HepG2 (cell line): ENCODE data around the gene TMEM219. TPM values are rescaled to one million over a fixed set of nuclear protein-coding genes. Genes with fewer than 3 reads are reported as not detected.

Experiments used
- AHR ChIP-seq: IDR thresholded peaks from 2 replicates; pipeline ENCODE4 v1.6.1; 2018; ENCODE audit warnings: missing genetic modification reagents, missing compliant biosample characterization
- CBX1 ChIP-seq: IDR thresholded peaks from one replicate; pipeline ENCODE4 v1.6.1; 2016; ENCODE audit warnings: antibody characterized with exemption, low read depth
- CCAR2 ChIP-seq: fragments of 200-400 bp; formaldehyde crosslinking; optimal IDR thresholded peaks from 2 replicates; pipeline ENCODE3; 2018; ENCODE audit warnings: low read depth, mild to moderate bottlenecking, low read length, moderate library complexity
- CHD4 ChIP-seq: fragments of 200-600 bp; sonication (generic); IDR thresholded peaks from 2 replicates; pipeline ENCODE4 v1.7.0; 2017; ENCODE audit warnings: mild to moderate bottlenecking, low read length, borderline replicate concordance
- FOXJ3 ChIP-seq: sonication (generic); formaldehyde crosslinking; IDR thresholded peaks from 2 replicates; pipeline ENCODE4 v1.4.0; 2020; ENCODE audit warnings: missing genetic modification reagents, mild to moderate bottlenecking, borderline replicate concordance
- GLI4 ChIP-seq: sonication (generic); formaldehyde crosslinking; IDR thresholded peaks from 2 replicates; pipeline ENCODE4 v1.5.1; 2020; ENCODE audit warnings: missing genetic modification reagents, mild to moderate bottlenecking, moderate library complexity, borderline replicate concordance
- HCFC1 ChIP-seq: fragments of 150-350 bp; IDR thresholded peaks from 2 replicates; pipeline ENCODE4 v1.6.1; 2014; ENCODE audit warnings: low read depth, low read length
- HHEX ChIP-seq: IDR thresholded peaks from 2 replicates; pipeline ENCODE4 v1.6.1; 2016; ENCODE audit warnings: control low read depth
- HNRNPLL ChIP-seq: fragments of 200-400 bp; formaldehyde crosslinking; IDR thresholded peaks from 2 replicates; pipeline ENCODE4 v1.6.1; 2017; ENCODE audit warnings: mild to moderate bottlenecking, low read depth, low read length; ENCODE audit not compliant: poor library complexity, severe bottlenecking
- IKZF4 ChIP-seq: sonication (generic); formaldehyde crosslinking; IDR thresholded peaks from 2 replicates; pipeline ENCODE4 v1.5.1; 2020; ENCODE audit warnings: borderline replicate concordance, mild to moderate bottlenecking, low read depth, missing genetic modification reagents; ENCODE audit errors: not compliant biosample characterization
- KLF15 ChIP-seq: sonication (generic); formaldehyde crosslinking; IDR thresholded peaks from 2 replicates; pipeline ENCODE4 v1.8.1; 2023; ENCODE audit warnings: borderline replicate concordance, mild to moderate bottlenecking, inconsistent platforms, missing genetic modification reagents, mixed read lengths
- KMT2A ChIP-seq: sonication (generic); formaldehyde crosslinking; IDR thresholded peaks from 2 replicates; pipeline ENCODE4 v1.4.0; 2020; ENCODE audit warnings: missing genetic modification reagents
- MTERF4 ChIP-seq: sonication (generic); formaldehyde crosslinking; IDR thresholded peaks from 2 replicates; pipeline ENCODE4 v1.8.0; 2023; ENCODE audit warnings: mild to moderate bottlenecking, missing genetic modification reagents
- NCOA2 ChIP-seq: sonication (generic); formaldehyde crosslinking; IDR thresholded peaks from 2 replicates; pipeline ENCODE4 v1.8.0; 2022; ENCODE audit warnings: inconsistent platforms
- POGZ ChIP-seq: sonication (generic); formaldehyde crosslinking; IDR thresholded peaks from 2 replicates; pipeline ENCODE4 v1.4.0; 2020; ENCODE audit warnings: mild to moderate bottlenecking, missing genetic modification reagents
- SAFB2 ChIP-seq: sonication (generic); formaldehyde crosslinking; IDR thresholded peaks from 2 replicates; pipeline ENCODE4 v1.5.1; 2020; ENCODE audit warnings: missing genetic modification reagents, low read depth, mild to moderate bottlenecking, borderline replicate concordance
- SATB2 ChIP-seq: sonication (generic); formaldehyde crosslinking; IDR thresholded peaks from 2 replicates; pipeline ENCODE4 v1.5.0; 2020; ENCODE audit warnings: missing genetic modification reagents
- SIN3B ChIP-seq: fragments of 150-350 bp; IDR thresholded peaks from 2 replicates; pipeline ENCODE4 v1.6.1; 2014; ENCODE audit warnings: low read length
- TARDBP ChIP-seq: sonication (generic); formaldehyde crosslinking; IDR thresholded peaks from 2 replicates; pipeline ENCODE4 v1.8.0; 2022; ENCODE audit warnings: mild to moderate bottlenecking, missing genetic modification reagents
- YY1 ChIP-seq: IDR thresholded peaks from 2 replicates; pipeline ENCODE4 v1.6.1; 2011; ENCODE audit warnings: low read length, low read depth, moderate library complexity, mild to moderate bottlenecking; ENCODE audit not compliant: insufficient read depth, insufficient replicate concordance
- ZBTB44 ChIP-seq: sonication (generic); formaldehyde crosslinking; IDR thresholded peaks from 2 replicates; pipeline ENCODE4 v1.4.0; 2020; ENCODE audit warnings: missing genetic modification reagents
- ZFP36L2 ChIP-seq: sonication (generic); formaldehyde crosslinking; IDR thresholded peaks from 2 replicates; pipeline ENCODE4 v1.4.0; 2020; ENCODE audit warnings: missing genetic modification reagents
- ZNF232 ChIP-seq: sonication (generic); formaldehyde crosslinking; IDR thresholded peaks from 2 replicates; pipeline ENCODE4 v1.4.0; 2020; ENCODE audit warnings: missing genetic modification reagents, borderline replicate concordance
- ZNF253 ChIP-seq: sonication (generic); formaldehyde crosslinking; IDR thresholded peaks from 2 replicates; pipeline ENCODE4 v1.8.0; 2022; ENCODE audit warnings: mild to moderate bottlenecking, missing genetic modification reagents, borderline replicate concordance
- ZNF75D ChIP-seq: sonication (generic); formaldehyde crosslinking; IDR thresholded peaks from 2 replicates; pipeline ENCODE4 v1.8.1; 2023; ENCODE audit warnings: missing genetic modification reagents, mild to moderate bottlenecking, borderline replicate concordance
- polyA plus RNA-seq, 8 experiments: library from polyadenylated mRNA; depleted of rRNA in 3 of 8; stranded (reverse) in 7 of 8; unstranded in 1 of 8; fragments of >200 nt; fragmentation: Illumina TruSeq in 4 of 8; extraction: Trizol in 4 of 8; gene quantifications; 2 replicates each; pipeline versions ENCODE4 v1.2.1 to v1.2.3, GENCODE V29; 2011 to 2016; ENCODE audit warnings: low read depth in 4 of 8, missing spikeins in 1 of 8, mixed read lengths in 1 of 8; ENCODE audit not compliant: insufficient read depth in 1 of 8
- total RNA-seq, 5 experiments: library from RNA; depleted of rRNA; stranded (reverse); fragments of >200 nt; fragmentation: Illumina TruSeq; extraction: Trizol; gene quantifications; 2 replicates each; pipeline ENCODE4 v1.2.3, GENCODE V29; 2016; ENCODE audit warnings: low read depth in 1 of 5
- TF ChIP-seq, protein P1 (sequence below): sonication (generic); formaldehyde crosslinking; IDR thresholded peaks from 2 replicates; pipeline ENCODE4 v1.5.0; 2020; ENCODE audit warnings: missing genetic modification reagents, mild to moderate bottlenecking, borderline replicate concordance

Gene TMEM219
- total and polyA plus RNA-seq, 2 of the 13 experiments (the other 11 are each of a cell fraction or from before 2014, with no cell fraction given) = 105 to 115 TPM

DNA sequence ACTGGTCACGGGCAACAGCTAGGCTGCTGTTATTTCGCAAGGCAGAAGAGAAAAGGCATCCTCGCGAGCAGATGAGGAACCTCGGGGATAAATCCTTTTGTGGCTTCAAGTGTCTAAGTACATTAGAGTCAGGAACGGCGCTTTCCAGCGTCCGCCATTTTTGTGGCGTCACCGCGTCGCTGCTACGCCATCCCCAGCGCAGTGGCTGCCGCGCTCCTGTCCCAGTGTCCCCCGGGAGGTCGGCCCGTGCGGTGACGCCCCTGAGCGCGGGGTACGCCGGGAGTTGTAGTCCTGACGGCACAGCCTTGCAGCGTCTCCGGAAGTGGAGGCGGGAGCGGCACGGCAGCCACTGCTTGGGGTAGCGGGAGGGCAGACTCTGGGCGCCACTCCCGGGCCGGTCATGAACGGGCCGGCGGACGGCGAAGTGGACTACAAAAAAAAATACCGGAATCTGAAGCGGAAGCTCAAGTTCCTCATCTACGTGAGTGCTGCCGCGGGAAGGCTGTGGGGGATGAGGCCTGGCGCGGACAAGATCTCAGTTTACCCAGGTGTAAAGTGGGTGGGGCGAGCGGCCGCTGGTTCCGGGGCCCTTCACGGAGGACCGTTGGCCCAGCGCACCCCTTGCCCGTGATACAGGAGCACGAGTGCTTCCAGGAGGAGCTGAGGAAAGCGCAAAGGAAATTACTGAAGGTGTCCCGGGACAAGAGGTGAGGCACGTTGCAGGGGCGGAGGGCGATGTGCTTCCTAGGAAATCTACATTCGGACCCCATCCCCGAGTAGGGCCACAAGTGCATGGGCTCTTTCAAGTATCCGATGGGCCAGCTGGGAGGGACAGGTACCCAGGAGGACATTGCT is 34.3 kb downstream of the TMEM219 start, which contains the start of gene INO80E (continued):
- peak; percentile 80; the same call in 1 of the 2 replicates for TF ChIP-seq KLF15
- TF ChIP-seq SIN3B = peak; percentile 14; the same call in 1 of the 2 replicates
- no peak for TF ChIP-seq KMT2A (CRISPR knock-in tag)
- 0 out of 2 replicates have a peak, but pooled peaks have one; percentile 7 for TF ChIP-seq SATB2 (CRISPR knock-in tag)
- TF ChIP-seq POGZ (CRISPR knock-in tag) = peak; percentile 74
- peak; percentile 81 for TF ChIP-seq TARDBP (CRISPR knock-in tag)
- TF ChIP-seq ZFP36L2 (CRISPR knock-in tag) = 0 out of 2 replicates have a peak, but pooled peaks have one; percentile 7
- TF ChIP-seq YY1 = peak; percentile 98
- peak; percentile 24 for TF ChIP-seq CBX1
- TF ChIP-seq NCOA2 (CRISPR knock-in tag) = peak; percentile 39; the same call in 1 of the 2 replicates
- TF ChIP-seq CHD4 = peak; percentile 52; the same call in 1 of the 2 replicates
- 0 out of 2 replicates have a peak, but pooled peaks have one; percentile 7 for TF ChIP-seq AHR (CRISPR knock-in tag)
- TF ChIP-seq FOXJ3 (CRISPR knock-in tag) = peak; percentile 73; the same call in 1 of the 2 replicates
- no peak; the same call in 1 of the 2 replicates for TF ChIP-seq ZBTB44 (CRISPR knock-in tag)
- TF ChIP-seq GLI4 (CRISPR knock-in tag) = peak; percentile 55; the same call in 1 of the 2 replicates
- no peak for TF ChIP-seq ZNF253 (CRISPR knock-in tag)
- 0 out of 2 replicates have a peak, but pooled peaks have one; percentile 36 for TF ChIP-seq SAFB2 (CRISPR knock-in tag)
- peak; percentile 91 for TF ChIP-seq HNRNPLL
- TF ChIP-seq ZNF75D (CRISPR knock-in tag) = peak; percentile 8; the same call in 1 of the 2 replicates
- peak; percentile 51 for TF ChIP-seq MTERF4
- TF ChIP-seq, protein P1, sequence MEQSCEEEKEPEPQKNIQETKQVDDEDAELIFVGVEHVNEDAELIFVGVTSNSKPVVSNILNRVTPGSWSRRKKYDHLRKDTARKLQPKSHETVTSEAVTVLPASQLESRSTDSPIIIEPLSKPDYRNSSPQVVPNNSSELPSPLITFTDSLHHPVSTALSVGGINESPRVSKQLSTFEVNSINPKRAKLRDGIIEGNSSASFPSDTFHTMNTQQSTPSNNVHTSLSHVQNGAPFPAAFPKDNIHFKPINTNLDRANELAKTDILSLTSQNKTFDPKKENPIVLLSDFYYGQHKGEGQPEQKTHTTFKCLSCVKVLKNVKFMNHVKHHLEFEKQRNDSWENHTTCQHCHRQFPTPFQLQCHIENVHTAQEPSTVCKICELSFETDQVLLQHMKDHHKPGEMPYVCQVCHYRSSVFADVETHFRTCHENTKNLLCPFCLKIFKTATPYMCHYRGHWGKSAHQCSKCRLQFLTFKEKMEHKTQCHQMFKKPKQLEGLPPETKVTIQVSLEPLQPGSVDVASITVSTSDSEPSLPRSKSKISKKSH (CRISPR knock-in tag) = 0 out of 2 replicates have a peak, but pooled peaks have one; percentile 58
- peak; percentile 94 for TF ChIP-seq HCFC1
- TF ChIP-seq IKZF4 = peak; percentile 71
- TF ChIP-seq CCAR2 = no peak
- no peak for TF ChIP-seq HHEX
- peak; percentile 73 for TF ChIP-seq ZNF232 (CRISPR knock-in tag)
